Loucy (cell line): ENCODE measurements around the gene GMCL2.
A peak's percentile ranks its signal among the peaks of the same experiment; 100 is the strongest.

Experiments used
- H2AFZ ChIP-seq: fragments of 200-600 bp; sonication (generic); 2 replicates; pipeline ENCODE4 v1.6.0; 2016; ENCODE audit warnings: antibody characterized with exemption, mild to moderate bottlenecking, low read length, moderate library complexity
- H3F3A ChIP-seq: fragments of 200-600 bp; 2 replicates; pipeline ENCODE4 v1.6.0; 2016; ENCODE audit warnings: antibody characterized with exemption, low read depth, mild to moderate bottlenecking
- H3K27me3 ChIP-seq: fragments of 200-600 bp; sonication (generic); 2 replicates; pipeline ENCODE4 v1.6.1; 2014; ENCODE audit warnings: low read length, mild to moderate bottlenecking; ENCODE audit not compliant: insufficient read depth, poor library complexity, severe bottlenecking
- H3K36me3 ChIP-seq: fragments of 200-600 bp; sonication (generic); 2 replicates; pipeline ENCODE4 v1.6.1; 2016; ENCODE audit warnings: low read length; ENCODE audit not compliant: insufficient read depth
- H3K4me1 ChIP-seq: fragments of 200-600 bp; sonication (generic); 2 replicates; pipeline ENCODE4 v1.5.1; 2014; ENCODE audit warnings: low read length, mild to moderate bottlenecking; ENCODE audit not compliant: insufficient read depth, poor library complexity, severe bottlenecking
- H3K4me2 ChIP-seq: fragments of 200-600 bp; sonication (generic); 2 replicates; pipeline ENCODE4 v1.6.0; 2014; ENCODE audit warnings: antibody characterized with exemption, low read length, low read depth, mild to moderate bottlenecking; ENCODE audit not compliant: poor library complexity, severe bottlenecking
- H3K4me3 ChIP-seq: fragments of 200-600 bp; sonication (generic); 2 replicates; pipeline ENCODE4 v1.5.1; 2014; ENCODE audit warnings: low read length, mild to moderate bottlenecking, mixed read lengths; ENCODE audit not compliant: poor library complexity, severe bottlenecking
- H3K79me2 ChIP-seq: fragments of 200-600 bp; sonication (generic); 2 replicates; pipeline ENCODE4 v1.6.1; 2014; ENCODE audit warnings: low read length; ENCODE audit not compliant: insufficient read depth
- H3K9ac ChIP-seq: fragments of 200-600 bp; sonication (generic); 2 replicates; pipeline ENCODE4 v1.6.0; 2014; ENCODE audit warnings: mild to moderate bottlenecking, low read depth, low read length, moderate library complexity; ENCODE audit not compliant: poor library complexity, severe bottlenecking
- H3K9me2 ChIP-seq: fragments of 200-600 bp; sonication (generic); replicated peaks from 2 replicates; pipeline ENCODE4 v1.6.1; 2016; ENCODE audit warnings: low read depth, low read length, mixed read lengths
- H3K9me3 ChIP-seq: fragments of 200-600 bp; sonication (generic); 2 replicates; pipeline ENCODE4 v1.6.1; 2014; ENCODE audit warnings: mild to moderate bottlenecking, antibody characterized with exemption, low read length, low read depth; ENCODE audit not compliant: insufficient read depth
- H4K20me1 ChIP-seq: fragments of 200-600 bp; sonication (generic); 2 replicates; pipeline ENCODE4 v1.6.0; 2014; ENCODE audit warnings: antibody characterized with exemption, low read length, mild to moderate bottlenecking; ENCODE audit not compliant: insufficient read depth, poor library complexity, severe bottlenecking
- CTCF ChIP-seq: fragments of 200-600 bp; sonication (generic); conservative IDR thresholded peaks from 2 replicates; pipeline ENCODE4 v1.5.1; 2014; ENCODE audit warnings: mild to moderate bottlenecking, antibody characterized with exemption, low read length
- EZH2phosphoT487 ChIP-seq: fragments of 200-600 bp; IDR thresholded peaks from 2 replicates; pipeline ENCODE4 v1.6.1; 2018; ENCODE audit warnings: antibody characterized with exemption, mild to moderate bottlenecking, moderate library complexity, borderline replicate concordance

GMCL2 gene

GRCh38 chr5:178209334-178210072, 22.3 kb upstream of the GMCL2 start:
- Histone ChIP-seq H3K4me2 (peak overlapping the region; percentile 98), H3K4me1 (peaks cover 10% of the 10 kb centered on the region), H3K36me3 (peaks cover 89% of the 10 kb centered on the region), H3K9me3 (no peaks in the 10 kb centered on the region), H3K9ac (no peak overlapping the region), H4K20me1 (peaks cover 67% of the 10 kb centered on the region), H3K9me2 (no peaks in the 10 kb centered on the region), H2AFZ (no peak overlapping the region), H3K79me2 (peaks cover 66% of the 10 kb centered on the region), H3F3A (no peaks in the 10 kb centered on the region), H3K27me3 (no peaks in the 10 kb centered on the region), H3K4me3 (peak overlapping the region; percentile 90)
- TF ChIP-seq EZH2phosphoT487 (no peak), CTCF (no peak)

- peaks cover 10% of the 10 kb centered on the region for H3K4me1 ChIP-seq
- peak overlapping the region; percentile 39 for H3K9ac ChIP-seq
- H3K27me3 ChIP-seq, result no peaks in the 10 kb centered on the region
- peaks cover 83% of the 10 kb centered on the region for H3K36me3 ChIP-seq
- peaks cover 72% of the 10 kb centered on the region for H3K79me2 ChIP-seq
- peak overlapping the region; percentile 90 for H3K4me3 ChIP-seq
- H2AFZ ChIP-seq, result no peak overlapping the region
- no peaks in the 10 kb centered on the region for H3F3A ChIP-seq
- TF ChIP-seq EZH2phosphoT487 (no peak), CTCF (peak; percentile 25)
- no peaks in the 10 kb centered on the region for H3K9me2 ChIP-seq
- H3K4me2 ChIP-seq, result peak overlapping the region; percentile 98
- peaks cover 67% of the 10 kb centered on the region for H4K20me1 ChIP-seq
- no peaks in the 10 kb centered on the region for H3K9me3 ChIP-seq
Measured at GRCh38 chr5:178208540-178209227, 21.5 kb upstream of the GMCL2 start.

GRCh38 chr5:178207917-178208280, 20.7 kb upstream of the GMCL2 start:
- H3K9me3 ChIP-seq, result no peaks in the 10 kb centered on the region
- peak overlapping the region; percentile 98 for H3K4me2 ChIP-seq
- H3K36me3 ChIP-seq, result peaks cover 75% of the 10 kb centered on the region
- no peaks in the 10 kb centered on the region for H3K27me3 ChIP-seq
- H3K4me3 ChIP-seq, result peak overlapping the region; percentile 90
- H3K79me2 ChIP-seq, result peaks cover 75% of the 10 kb centered on the region
- no peak overlapping the region for H2AFZ ChIP-seq
- peaks cover 67% of the 10 kb centered on the region for H4K20me1 ChIP-seq
- H3K9ac ChIP-seq, result peak overlapping the region; percentile 39
- peaks cover 10% of the 10 kb centered on the region for H3K4me1 ChIP-seq
- H3K9me2 ChIP-seq, result no peaks in the 10 kb centered on the region
- TF ChIP-seq CTCF, result no peak
- TF ChIP-seq EZH2phosphoT487, result no peak
- no peaks in the 10 kb centered on the region for H3F3A ChIP-seq
